Measurements from ENCODE around the gene LCAT.

DNA sequence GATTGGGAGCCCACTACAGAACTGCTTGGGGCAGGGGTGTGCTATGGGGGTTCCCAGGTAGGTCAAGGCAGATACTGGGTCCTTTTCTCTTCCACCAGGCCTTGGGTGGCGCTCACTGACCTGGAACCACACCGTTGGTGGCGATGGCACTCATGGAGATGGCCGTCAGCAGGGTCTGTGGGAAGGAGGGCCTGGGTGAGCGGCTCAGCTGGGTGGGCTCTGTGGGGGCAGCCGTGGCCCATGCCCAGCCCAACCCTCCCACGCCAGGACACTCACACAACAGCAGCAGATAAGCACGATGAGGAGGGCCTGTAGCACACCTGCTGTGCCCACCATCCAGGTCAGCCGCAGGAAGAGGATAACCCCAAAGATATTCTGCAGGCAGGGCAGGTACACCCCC is 13.7 kb upstream of the LCAT start:
- TF ChIP-seq, protein P1, sequence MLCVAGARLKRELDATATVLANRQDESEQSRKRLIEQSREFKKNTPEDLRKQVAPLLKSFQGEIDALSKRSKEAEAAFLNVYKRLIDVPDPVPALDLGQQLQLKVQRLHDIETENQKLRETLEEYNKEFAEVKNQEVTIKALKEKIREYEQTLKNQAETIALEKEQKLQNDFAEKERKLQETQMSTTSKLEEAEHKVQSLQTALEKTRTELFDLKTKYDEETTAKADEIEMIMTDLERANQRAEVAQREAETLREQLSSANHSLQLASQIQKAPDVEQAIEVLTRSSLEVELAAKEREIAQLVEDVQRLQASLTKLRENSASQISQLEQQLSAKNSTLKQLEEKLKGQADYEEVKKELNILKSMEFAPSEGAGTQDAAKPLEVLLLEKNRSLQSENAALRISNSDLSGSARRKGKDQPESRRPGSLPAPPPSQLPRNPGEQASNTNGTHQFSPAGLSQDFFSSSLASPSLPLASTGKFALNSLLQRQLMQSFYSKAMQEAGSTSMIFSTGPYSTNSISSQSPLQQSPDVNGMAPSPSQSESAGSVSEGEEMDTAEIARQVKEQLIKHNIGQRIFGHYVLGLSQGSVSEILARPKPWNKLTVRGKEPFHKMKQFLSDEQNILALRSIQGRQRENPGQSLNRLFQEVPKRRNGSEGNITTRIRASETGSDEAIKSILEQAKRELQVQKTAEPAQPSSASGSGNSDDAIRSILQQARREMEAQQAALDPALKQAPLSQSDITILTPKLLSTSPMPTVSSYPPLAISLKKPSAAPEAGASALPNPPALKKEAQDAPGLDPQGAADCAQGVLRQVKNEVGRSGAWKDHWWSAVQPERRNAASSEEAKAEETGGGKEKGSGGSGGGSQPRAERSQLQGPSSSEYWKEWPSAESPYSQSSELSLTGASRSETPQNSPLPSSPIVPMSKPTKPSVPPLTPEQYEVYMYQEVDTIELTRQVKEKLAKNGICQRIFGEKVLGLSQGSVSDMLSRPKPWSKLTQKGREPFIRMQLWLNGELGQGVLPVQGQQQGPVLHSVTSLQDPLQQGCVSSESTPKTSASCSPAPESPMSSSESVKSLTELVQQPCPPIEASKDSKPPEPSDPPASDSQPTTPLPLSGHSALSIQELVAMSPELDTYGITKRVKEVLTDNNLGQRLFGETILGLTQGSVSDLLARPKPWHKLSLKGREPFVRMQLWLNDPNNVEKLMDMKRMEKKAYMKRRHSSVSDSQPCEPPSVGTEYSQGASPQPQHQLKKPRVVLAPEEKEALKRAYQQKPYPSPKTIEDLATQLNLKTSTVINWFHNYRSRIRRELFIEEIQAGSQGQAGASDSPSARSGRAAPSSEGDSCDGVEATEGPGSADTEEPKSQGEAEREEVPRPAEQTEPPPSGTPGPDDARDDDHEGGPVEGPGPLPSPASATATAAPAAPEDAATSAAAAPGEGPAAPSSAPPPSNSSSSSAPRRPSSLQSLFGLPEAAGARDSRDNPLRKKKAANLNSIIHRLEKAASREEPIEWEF (CRISPR knock-in tag; IDR thresholded peaks at IDR 0.05): no peak
- TF ChIP-seq POLR2A (conservative IDR thresholded peaks at IDR 0.05): no peak
- TF ChIP-seq SIX5 (IDR thresholded peaks at IDR 0.05; ENCODE audit: borderline replicate concordance in 1 of 2, insufficient read depth in 1 of 2, low read depth in 1 of 2, low read length in 2 of 2): no peak
- TF ChIP-seq, protein P2, sequence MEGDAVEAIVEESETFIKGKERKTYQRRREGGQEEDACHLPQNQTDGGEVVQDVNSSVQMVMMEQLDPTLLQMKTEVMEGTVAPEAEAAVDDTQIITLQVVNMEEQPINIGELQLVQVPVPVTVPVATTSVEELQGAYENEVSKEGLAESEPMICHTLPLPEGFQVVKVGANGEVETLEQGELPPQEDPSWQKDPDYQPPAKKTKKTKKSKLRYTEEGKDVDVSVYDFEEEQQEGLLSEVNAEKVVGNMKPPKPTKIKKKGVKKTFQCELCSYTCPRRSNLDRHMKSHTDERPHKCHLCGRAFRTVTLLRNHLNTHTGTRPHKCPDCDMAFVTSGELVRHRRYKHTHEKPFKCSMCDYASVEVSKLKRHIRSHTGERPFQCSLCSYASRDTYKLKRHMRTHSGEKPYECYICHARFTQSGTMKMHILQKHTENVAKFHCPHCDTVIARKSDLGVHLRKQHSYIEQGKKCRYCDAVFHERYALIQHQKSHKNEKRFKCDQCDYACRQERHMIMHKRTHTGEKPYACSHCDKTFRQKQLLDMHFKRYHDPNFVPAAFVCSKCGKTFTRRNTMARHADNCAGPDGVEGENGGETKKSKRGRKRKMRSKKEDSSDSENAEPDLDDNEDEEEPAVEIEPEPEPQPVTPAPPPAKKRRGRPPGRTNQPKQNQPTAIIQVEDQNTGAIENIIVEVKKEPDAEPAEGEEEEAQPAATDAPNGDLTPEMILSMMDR (IDR thresholded peaks at IDR 0.05 in 2 of 3, conservative IDR thresholded peaks at IDR 0.05 in 1 of 3; ENCODE audit: insufficient read depth in 2 of 3, low read depth in 1 of 3, low read length in 3 of 3): no peak
- TF ChIP-seq EZH2 (IDR thresholded peaks at IDR 0.05; ENCODE audit: borderline replicate concordance, low read depth, low read length): no peak
- no peak for TF ChIP-seq MEIS2 (IDR thresholded peaks at IDR 0.05; ENCODE audit: partially characterized antibody)
- no peak for TF ChIP-seq ZNF695 (CRISPR knock-in tag; IDR thresholded peaks at IDR 0.05)
- TF ChIP-seq, protein P3, sequence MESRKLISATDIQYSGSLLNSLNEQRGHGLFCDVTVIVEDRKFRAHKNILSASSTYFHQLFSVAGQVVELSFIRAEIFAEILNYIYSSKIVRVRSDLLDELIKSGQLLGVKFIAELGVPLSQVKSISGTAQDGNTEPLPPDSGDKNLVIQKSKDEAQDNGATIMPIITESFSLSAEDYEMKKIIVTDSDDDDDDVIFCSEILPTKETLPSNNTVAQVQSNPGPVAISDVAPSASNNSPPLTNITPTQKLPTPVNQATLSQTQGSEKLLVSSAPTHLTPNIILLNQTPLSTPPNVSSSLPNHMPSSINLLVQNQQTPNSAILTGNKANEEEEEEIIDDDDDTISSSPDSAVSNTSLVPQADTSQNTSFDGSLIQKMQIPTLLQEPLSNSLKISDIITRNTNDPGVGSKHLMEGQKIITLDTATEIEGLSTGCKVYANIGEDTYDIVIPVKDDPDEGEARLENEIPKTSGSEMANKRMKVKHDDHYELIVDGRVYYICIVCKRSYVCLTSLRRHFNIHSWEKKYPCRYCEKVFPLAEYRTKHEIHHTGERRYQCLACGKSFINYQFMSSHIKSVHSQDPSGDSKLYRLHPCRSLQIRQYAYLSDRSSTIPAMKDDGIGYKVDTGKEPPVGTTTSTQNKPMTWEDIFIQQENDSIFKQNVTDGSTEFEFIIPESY (CRISPR knock-in tag; IDR thresholded peaks at IDR 0.05): no peak
- TF ChIP-seq MTA1 (IDR thresholded peaks at IDR 0.05; ENCODE audit: borderline replicate concordance): no peak
- no peak for TF ChIP-seq RAD21 (CRISPR knock-in tag; conservative IDR thresholded peaks at IDR 0.05 in 1 of 2, IDR thresholded peaks at IDR 0.05 in 1 of 2)
- TF ChIP-seq CHD1 (IDR thresholded peaks at IDR 0.05; ENCODE audit: low read length): no peak
- TF ChIP-seq EHMT2 (IDR thresholded peaks at IDR 0.05): no peak
- TF ChIP-seq, protein P4, sequence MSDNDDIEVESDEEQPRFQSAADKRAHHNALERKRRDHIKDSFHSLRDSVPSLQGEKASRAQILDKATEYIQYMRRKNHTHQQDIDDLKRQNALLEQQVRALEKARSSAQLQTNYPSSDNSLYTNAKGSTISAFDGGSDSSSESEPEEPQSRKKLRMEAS (CRISPR knock-in tag; IDR thresholded peaks at IDR 0.05): no peak
- no peak for TF ChIP-seq ZBTB8A (IDR thresholded peaks at IDR 0.05; ENCODE audit: partially characterized antibody)
